Amniotic epithelial cell (primary cell): ENCODE data around the gene ASH1L.
"Not testable (repeated sequence)": the region's sequence is repeated elsewhere in the genome, so short reads cannot be mapped to it uniquely, and the experiment has no call there.

Source experiments
- DNase-seq: peaks from one replicate; pipeline ENCODE4 v3.0.0-alpha.2; 2010; ENCODE audit warnings: low read depth

Gene ASH1L

GRCh38 chr1:155442431-155442830 lies 120.2 kb downstream of the ASH1L start:
- not testable (repeated sequence) for DNase-seq

GRCh38 chr1:155437405-155437804 lies 125.2 kb downstream of the ASH1L start:
- no peak for DNase-seq

GRCh38 chr1:155433831-155434389 lies 128.7 kb downstream of the ASH1L start:
- not testable (repeated sequence) for DNase-seq

GRCh38 chr1:155433128-155433830 lies 129.3 kb downstream of the ASH1L start:
- DNase-seq = not testable (repeated sequence)

- no peak for DNase-seq
These were observed 138.5 kb downstream of the ASH1L start for GRCh38 chr1:155424091-155424490.

GRCh38 chr1:155420788-155421187 lies 141.8 kb downstream of the ASH1L start:
- no peak for DNase-seq

- not testable (repeated sequence) for DNase-seq
These were observed 150.8 kb downstream of the ASH1L start for GRCh38 chr1:155411840-155412239.

- DNase-seq = no peak
These were observed 151.7 kb downstream of the ASH1L start for GRCh38 chr1:155410931-155411330.

- no peak for DNase-seq
These were observed 165.6 kb downstream of the ASH1L start for GRCh38 chr1:155396874-155397476.

GRCh38 chr1:155392898-155393411 lies 169.6 kb downstream of the ASH1L start:
- peak; percentile 28 for DNase-seq

- DNase-seq = peak; percentile 47
These were observed 172.8 kb downstream of the ASH1L start for GRCh38 chr1:155389826-155390225.

- DNase-seq = not testable (repeated sequence)
These were observed 176.8 kb downstream of the ASH1L start for GRCh38 chr1:155385836-155386235.

GRCh38 chr1:155383406-155383805 lies 179.2 kb downstream of the ASH1L start:
- DNase-seq = no peak

- peak; percentile 49 for DNase-seq
These were observed 182.9 kb downstream of the ASH1L start for GRCh38 chr1:155379631-155380090.

GRCh38 chr1:155379180-155379579 lies 183.4 kb downstream of the ASH1L start:
- no peak for DNase-seq

- DNase-seq = no peak
These were observed 202.6 kb downstream of the ASH1L start for GRCh38 chr1:155360051-155360450.

- DNase-seq = no peak
These were observed 210.0 kb downstream of the ASH1L start for GRCh38 chr1:155352631-155353030.

GRCh38 chr1:155342842-155343241 lies 219.8 kb downstream of the ASH1L start:
- no peak for DNase-seq

GRCh38 chr1:155339515-155340097 lies 223.0 kb downstream of the ASH1L start:
- DNase-seq = peak; percentile 70

GRCh38 chr1:155334962-155335361 lies 227.6 kb downstream of the ASH1L start:
- DNase-seq = peak; percentile 42

- no peak for DNase-seq
These were observed 232.5 kb downstream of the ASH1L start for GRCh38 chr1:155329980-155330598.

- not testable (repeated sequence) for DNase-seq
These were observed 233.7 kb downstream of the ASH1L start for GRCh38 chr1:155328856-155329255.
